ENCODE results near the gene TTC38. TPM values are rescaled to one million over a fixed set of nuclear protein-coding genes. Genes with fewer than 3 reads are reported as not detected.

Gene TTC38
- total and polyA plus RNA-seq, 4 donors: 23.3 to 28.2 (median 25.3) TPM

- H3K36me3 ChIP-seq (ENCODE audit: control insufficient read depth in 1 of 2, insufficient read depth in 2 of 2, low read length in 1 of 2): no peaks in the 10 kb centered on the region
- intact Hi-C loops (cut with DNase I): loop anchor here in 1 of 2 donors (10.0 kb wide), 1 partner anchor 86 kb away; the partner anchor contains the start of gene PPARA
Measured at GRCh38 chr22:46240907-46241306, 26.9 kb upstream of the TTC38 start.

DNA sequence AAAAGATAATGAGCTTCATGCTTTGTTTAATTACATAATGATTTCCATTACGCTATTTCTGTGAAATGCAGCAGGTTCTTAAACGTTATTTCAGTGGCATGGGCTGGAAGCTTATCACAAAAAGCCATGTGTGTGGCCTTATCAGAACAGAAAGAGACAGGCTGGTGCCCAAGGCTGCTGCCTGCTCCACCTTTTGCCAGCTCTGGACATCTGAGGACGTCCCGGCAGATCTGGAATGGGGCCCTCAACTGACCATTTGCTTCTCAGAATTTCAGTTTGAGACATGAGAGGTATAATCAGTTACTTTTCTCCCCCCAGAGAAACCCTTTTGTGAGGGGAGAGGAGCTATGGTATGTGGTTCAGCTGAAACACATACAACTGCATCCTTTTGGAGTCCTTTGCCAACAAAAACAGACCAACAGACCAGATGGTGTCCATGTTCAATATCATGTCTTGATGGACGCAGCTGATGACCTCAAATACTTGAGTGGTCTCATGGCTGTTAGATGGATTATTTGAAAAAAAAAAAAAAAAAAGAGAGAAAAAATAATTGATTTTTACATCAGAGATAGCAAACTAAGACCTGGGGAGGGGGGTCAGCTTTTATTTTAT, 26.3 kb upstream of the TTC38 start:
- Histone ChIP-seq H3K9me3 (ENCODE audit: control insufficient read depth, low read length) (no peaks in the 10 kb centered on the region), H3K27ac (ENCODE audit: low read depth in 1 of 2, low read length in 2 of 2) (no peak overlapping the region), H3K4me3 (ENCODE audit: low read length in 2 of 2) (no peak overlapping the region), H3K4me1 (ENCODE audit: control insufficient read depth in 1 of 2, insufficient read depth in 2 of 2, low read length in 2 of 2) (no peaks in the 10 kb centered on the region), H3K27me3 (ENCODE audit: control insufficient read depth in 1 of 2, insufficient read depth in 2 of 2, low read length in 1 of 2) (no peaks in the 10 kb centered on the region), H3K36me3 (ENCODE audit: control insufficient read depth in 1 of 2, insufficient read depth in 2 of 2, low read length in 1 of 2) (no peaks in the 10 kb centered on the region)
- intact Hi-C loops (cut with DNase I): loop anchor here in 1 of 2 donors (10.0 kb wide), 1 partner anchor 87 kb away; the partner anchor contains the start of gene PPARA
- 58 to 64% methylated on average over 5 of the region's 5 CpGs for WGBS, 2 donors
- ATAC-seq (ENCODE audit: low FRiP score) (no peak), DNase-seq (no peak)

More at GRCh38 chr22:46240907-46241306, 26.9 kb upstream of the TTC38 start:
- H3K4me3 ChIP-seq (ENCODE audit: low read length in 2 of 2): no peak overlapping the region
- no peak for DNase-seq
- no peak for ATAC-seq (ENCODE audit: low FRiP score)
- H3K9me3 ChIP-seq (ENCODE audit: control insufficient read depth, low read length): no peaks in the 10 kb centered on the region
- WGBS, 2 donors: 72 to 77% methylated on average over 7 of the region's 7 CpGs
- H3K27ac ChIP-seq (ENCODE audit: low read depth in 1 of 2, low read length in 2 of 2): no peak overlapping the region
- H3K4me1 ChIP-seq (ENCODE audit: control insufficient read depth in 1 of 2, insufficient read depth in 2 of 2, low read length in 2 of 2): no peaks in the 10 kb centered on the region
- H3K27me3 ChIP-seq (ENCODE audit: control insufficient read depth in 1 of 2, insufficient read depth in 2 of 2, low read length in 1 of 2): no peaks in the 10 kb centered on the region

DNA sequence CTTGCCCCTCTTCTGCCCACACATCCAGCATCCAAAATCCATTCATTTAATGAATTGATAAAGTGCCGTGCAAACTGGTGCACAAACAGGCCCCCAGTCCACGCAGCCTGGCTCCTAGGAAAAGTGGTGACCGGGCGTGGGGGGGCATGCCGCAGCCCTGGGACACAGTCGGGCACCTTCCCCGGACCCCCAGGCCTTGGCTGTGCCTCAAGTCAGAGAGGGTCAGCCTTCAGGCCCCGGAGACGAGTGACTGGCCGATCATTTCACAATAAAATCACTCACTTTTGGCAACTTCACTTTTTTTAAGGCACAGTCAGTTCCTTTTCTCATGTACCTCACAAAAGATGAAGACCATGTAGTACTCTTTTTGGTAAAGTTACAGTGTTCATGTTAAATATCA, 25.7 kb upstream of the TTC38 start:
- intact Hi-C loops (cut with DNase I): loop anchor here in 1 of 2 donors (10.0 kb wide), 1 partner anchor 87 kb away; the partner anchor contains the start of gene PPARA
- H3K4me3 ChIP-seq (ENCODE audit: low read length in 2 of 2): no peak overlapping the region
- DNase-seq: no peak
- 78 to 81% methylated on average over 10 of the region's 10 CpGs for WGBS, 2 donors
- H3K9me3 ChIP-seq (ENCODE audit: control insufficient read depth, low read length): no peaks in the 10 kb centered on the region
- no peaks in the 10 kb centered on the region for H3K36me3 ChIP-seq (ENCODE audit: control insufficient read depth in 1 of 2, insufficient read depth in 2 of 2, low read length in 1 of 2)
- ATAC-seq (ENCODE audit: low FRiP score): no peak
- H3K4me1 ChIP-seq (ENCODE audit: control insufficient read depth in 1 of 2, insufficient read depth in 2 of 2, low read length in 2 of 2): no peaks in the 10 kb centered on the region
- H3K27ac ChIP-seq (ENCODE audit: low read depth in 1 of 2, low read length in 2 of 2): no peak overlapping the region
- no peaks in the 10 kb centered on the region for H3K27me3 ChIP-seq (ENCODE audit: control insufficient read depth in 1 of 2, insufficient read depth in 2 of 2, low read length in 1 of 2)

GRCh38 chr22:46244771-46245170, 23.0 kb upstream of the TTC38 start:
- DNase-seq (no peak), ATAC-seq (ENCODE audit: low FRiP score) (no peak)
- Histone ChIP-seq H3K27ac (ENCODE audit: low read depth in 1 of 2, low read length in 2 of 2) (no peak overlapping the region), H3K4me3 (ENCODE audit: low read length in 2 of 2) (no peak overlapping the region), H3K4me1 (ENCODE audit: control insufficient read depth in 1 of 2, insufficient read depth in 2 of 2, low read length in 2 of 2) (no peaks in the 10 kb centered on the region), H3K9me3 (ENCODE audit: control insufficient read depth, low read length) (no peaks in the 10 kb centered on the region), H3K36me3 (ENCODE audit: control insufficient read depth in 1 of 2, insufficient read depth in 2 of 2, low read length in 1 of 2) (no peaks in the 10 kb centered on the region), H3K27me3 (ENCODE audit: control insufficient read depth in 1 of 2, insufficient read depth in 2 of 2, low read length in 1 of 2) (no peaks in the 10 kb centered on the region)
- 90 to 93% methylated on average over 9 of the region's 9 CpGs for WGBS, 2 donors
- intact Hi-C loops (cut with DNase I): loop anchor here in 1 of 2 donors (10.0 kb wide), 1 partner anchor 90 kb away; the partner anchor contains the start of gene PPARA

DNA sequence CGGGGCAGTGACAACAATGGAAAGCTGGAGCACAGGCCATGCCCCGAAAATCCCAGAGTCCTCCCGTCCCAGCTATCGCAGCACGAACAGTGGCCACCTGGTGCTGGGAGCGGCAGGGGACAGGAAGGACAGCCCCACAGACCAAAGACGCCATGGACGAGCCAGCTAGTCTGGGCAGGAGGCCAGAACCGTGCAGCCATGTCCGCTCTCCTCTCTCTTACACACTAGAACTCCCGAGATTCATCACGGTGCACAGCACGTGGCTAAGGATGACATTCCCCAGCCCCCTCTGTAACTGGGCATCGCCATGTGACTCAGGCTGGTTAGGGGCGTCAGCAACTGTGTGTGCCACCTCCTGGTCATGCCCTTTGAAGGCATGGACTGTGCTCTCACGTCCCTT, 22.3 kb upstream of the TTC38 start:
- no peaks in the 10 kb centered on the region for H3K36me3 ChIP-seq (ENCODE audit: control insufficient read depth in 1 of 2, insufficient read depth in 2 of 2, low read length in 1 of 2)
- H3K9me3 ChIP-seq (ENCODE audit: control insufficient read depth, low read length): no peaks in the 10 kb centered on the region
- intact Hi-C loops (cut with DNase I): loop anchor here in 1 of 2 donors (10.0 kb wide), 1 partner anchor 91 kb away; the partner anchor contains the start of gene PPARA
- no peak overlapping the region for H3K4me3 ChIP-seq (ENCODE audit: low read length in 2 of 2)
- H3K27me3 ChIP-seq (ENCODE audit: control insufficient read depth in 1 of 2, insufficient read depth in 2 of 2, low read length in 1 of 2): no peaks in the 10 kb centered on the region
- peak in 1 of 2 donors; percentile 74 for DNase-seq
- WGBS, 2 donors: 51% methylated on average over 16 of the region's 16 CpGs
- H3K4me1 ChIP-seq (ENCODE audit: control insufficient read depth in 1 of 2, insufficient read depth in 2 of 2, low read length in 2 of 2): no peaks in the 10 kb centered on the region
- peak; percentile 2 for ATAC-seq (ENCODE audit: low FRiP score)
- H3K27ac ChIP-seq (ENCODE audit: low read depth in 1 of 2, low read length in 2 of 2): no peak overlapping the region

DNA sequence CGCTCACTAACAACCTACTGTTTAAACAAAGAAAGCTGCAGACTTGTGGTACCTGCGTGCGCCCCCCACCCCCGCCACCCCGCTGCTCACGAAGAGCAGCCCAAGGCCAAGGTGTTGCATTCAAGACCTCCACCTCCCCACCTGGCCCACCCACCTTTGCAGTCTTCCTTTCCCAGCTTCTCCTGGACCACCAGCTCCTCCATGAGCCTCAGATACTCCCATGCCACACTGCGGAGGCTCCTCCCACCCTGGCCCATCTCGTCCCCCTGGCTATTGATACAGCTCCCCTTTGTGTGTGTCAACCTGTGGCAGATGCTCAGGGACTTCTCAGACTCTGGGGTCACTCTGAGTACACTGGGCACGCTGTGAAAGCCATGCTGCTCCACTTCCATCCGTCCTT, 21.6 kb upstream of the TTC38 start:
- Histone ChIP-seq H3K27me3 (ENCODE audit: control insufficient read depth in 1 of 2, insufficient read depth in 2 of 2, low read length in 1 of 2) (no peaks in the 10 kb centered on the region), H3K36me3 (ENCODE audit: control insufficient read depth in 1 of 2, insufficient read depth in 2 of 2, low read length in 1 of 2) (no peaks in the 10 kb centered on the region), H3K4me3 (ENCODE audit: low read length in 2 of 2) (no peak overlapping the region), H3K27ac (ENCODE audit: low read depth in 1 of 2, low read length in 2 of 2) (no peak overlapping the region), H3K9me3 (ENCODE audit: control insufficient read depth, low read length) (no peaks in the 10 kb centered on the region), H3K4me1 (ENCODE audit: control insufficient read depth in 1 of 2, insufficient read depth in 2 of 2, low read length in 2 of 2) (no peaks in the 10 kb centered on the region)
- WGBS, 2 donors: 94 to 95% methylated on average over 10 of the region's 10 CpGs
- DNase-seq (peak in 1 of 2 donors; percentile 55), ATAC-seq (ENCODE audit: low FRiP score) (no peak)
- intact Hi-C loops (cut with DNase I): loop anchor here in 1 of 2 donors (10.0 kb wide), 1 partner anchor 91 kb away; the partner anchor contains the start of gene PPARA

DNA sequence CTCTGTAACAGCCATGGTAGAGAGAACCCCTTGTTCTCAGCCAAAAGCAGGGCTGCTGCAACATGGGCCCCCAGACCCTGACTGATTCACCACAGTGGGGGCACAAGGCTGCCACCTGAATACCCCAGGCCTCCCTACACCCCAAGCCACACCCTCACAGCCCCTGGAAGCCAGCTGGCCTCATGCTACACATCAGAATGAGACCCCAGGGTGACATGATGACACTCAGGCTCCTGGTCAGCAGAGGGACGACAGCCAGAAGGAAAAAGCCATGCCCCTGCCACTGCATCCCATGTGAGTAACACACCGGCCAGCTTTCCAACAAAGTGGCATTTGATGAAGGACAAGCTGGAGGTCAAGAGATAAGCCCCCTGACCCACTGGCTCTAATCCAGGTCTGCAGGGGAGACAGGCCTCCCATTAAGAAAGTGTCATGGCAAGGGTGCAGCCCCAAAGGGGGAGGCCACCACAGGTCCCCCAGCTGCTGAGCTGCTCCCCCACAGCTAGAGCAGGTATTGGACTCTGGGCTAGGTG, 20.3 kb upstream of the TTC38 start:
- WGBS, 2 donors: 92 to 95% methylated on average over 2 of the region's 2 CpGs
- DNase-seq (peak in 1 of 2 donors; percentile 51), ATAC-seq (ENCODE audit: low FRiP score) (no peak)
- H3K4me3 ChIP-seq (ENCODE audit: low read length in 2 of 2): no peak overlapping the region
- H3K27ac ChIP-seq (ENCODE audit: low read depth in 1 of 2, low read length in 2 of 2): no peak overlapping the region
- no peaks in the 10 kb centered on the region for H3K4me1 ChIP-seq (ENCODE audit: control insufficient read depth in 1 of 2, insufficient read depth in 2 of 2, low read length in 2 of 2)
- intact Hi-C loops (cut with DNase I): loop anchor here in 1 of 2 donors (10.0 kb wide), 1 partner anchor 93 kb away; the partner anchor contains the start of gene PPARA
- no peaks in the 10 kb centered on the region for H3K36me3 ChIP-seq (ENCODE audit: control insufficient read depth in 1 of 2, insufficient read depth in 2 of 2, low read length in 1 of 2)
- no peaks in the 10 kb centered on the region for H3K27me3 ChIP-seq (ENCODE audit: control insufficient read depth in 1 of 2, insufficient read depth in 2 of 2, low read length in 1 of 2)
- no peaks in the 10 kb centered on the region for H3K9me3 ChIP-seq (ENCODE audit: control insufficient read depth, low read length)

- intact Hi-C loops (cut with DNase I): no loop called here
- ATAC-seq (ENCODE audit: low FRiP score) (peak; percentile 95), DNase-seq (peak; percentile 94 to 97)
- Histone ChIP-seq H3K36me3 (ENCODE audit: control insufficient read depth in 1 of 2, insufficient read depth in 2 of 2, low read length in 1 of 2) (no peaks in the 10 kb centered on the region), H3K27ac (ENCODE audit: low read depth in 1 of 2, low read length in 2 of 2) (peak within 1 kb of the TSS in 1 of 2 donors; percentile 90), H3K27me3 (ENCODE audit: control insufficient read depth in 1 of 2, insufficient read depth in 2 of 2, low read length in 1 of 2) (no peaks in the 10 kb centered on the region), H3K9me3 (ENCODE audit: control insufficient read depth, low read length) (no peaks in the 10 kb centered on the region), H3K4me3 (ENCODE audit: low read length in 2 of 2) (peak within 1 kb of the TSS; percentile 57 to 87), H3K4me1 (ENCODE audit: control insufficient read depth in 1 of 2, insufficient read depth in 2 of 2, low read length in 2 of 2) (no peaks in the 10 kb centered on the region)
- 0% methylated on average over 72 to 89 of the region's 89 CpGs for WGBS, 2 donors
Measured at GRCh38 chr22:46250035-46250782, 17.6 kb upstream of the TTC38 start, which contains the start of gene CDPF1. Gene CDPF1 (minus strand): TSS chr22:46250293. CDS start chr22:46248284, 2,009 bp downstream.
